PC-3 (cell line): ENCODE results near the gene NAV2.

Source experiments
- EZH2 ChIP-seq: fragments of 300-600 bp; sonication (generic); IDR thresholded peaks from one replicate; pipeline ENCODE4 v1.6.1; 2017; ENCODE audit warnings: antibody characterized with exemption, mild to moderate bottlenecking, low read length; ENCODE audit not compliant: unreplicated experiment
- EZH2phosphoT487 ChIP-seq: fragments of 300-600 bp; sonication (generic); IDR thresholded peaks from 2 replicates; pipeline ENCODE4 v1.6.1; 2018; ENCODE audit warnings: mild to moderate bottlenecking, antibody characterized with exemption, low read length, borderline replicate concordance
- TF ChIP-seq, protein P1 (sequence below): fragments of 300-600 bp; sonication (generic); conservative IDR thresholded peaks from 2 replicates; pipeline ENCODE4 v1.5.1; 2017; ENCODE audit warnings: antibody characterized with exemption, low read depth, mild to moderate bottlenecking, low read length

DNA sequence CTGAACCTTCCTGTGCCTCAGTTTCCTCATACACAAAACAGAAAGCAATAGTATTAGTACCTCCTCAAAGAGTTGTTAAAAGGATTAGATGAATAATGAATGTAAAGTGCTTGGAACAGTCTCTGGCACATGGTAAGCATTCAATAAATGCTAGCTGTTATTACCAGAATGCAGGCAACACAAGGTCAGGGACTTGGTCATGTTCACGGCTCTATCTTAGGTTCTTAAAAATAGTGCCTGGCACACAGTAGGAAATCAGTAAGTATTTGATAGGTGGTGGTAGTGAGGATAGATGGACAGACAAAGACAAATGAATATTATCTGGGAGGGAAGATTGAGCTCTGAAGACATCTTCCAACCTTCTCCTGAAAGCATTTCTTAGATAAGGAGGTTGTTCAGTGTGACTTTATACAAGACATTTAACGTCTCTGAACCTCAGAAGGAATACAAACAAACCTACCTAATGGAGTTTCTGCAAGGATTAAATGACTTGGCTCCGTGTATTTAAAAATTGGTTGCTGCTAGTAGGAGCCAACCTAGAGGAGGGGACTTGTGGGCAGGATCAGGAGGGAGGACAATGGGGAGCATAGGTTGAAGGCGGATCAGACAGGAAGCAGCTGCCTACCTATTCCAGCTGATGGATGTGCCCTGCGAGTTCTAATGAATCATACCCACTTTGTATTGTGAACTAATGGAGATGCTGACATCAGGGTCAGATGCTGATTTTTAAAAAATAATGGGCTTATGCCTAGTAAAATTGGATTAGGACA, 353.6 kb downstream of the NAV2 start:
- TF ChIP-seq, protein P1, sequence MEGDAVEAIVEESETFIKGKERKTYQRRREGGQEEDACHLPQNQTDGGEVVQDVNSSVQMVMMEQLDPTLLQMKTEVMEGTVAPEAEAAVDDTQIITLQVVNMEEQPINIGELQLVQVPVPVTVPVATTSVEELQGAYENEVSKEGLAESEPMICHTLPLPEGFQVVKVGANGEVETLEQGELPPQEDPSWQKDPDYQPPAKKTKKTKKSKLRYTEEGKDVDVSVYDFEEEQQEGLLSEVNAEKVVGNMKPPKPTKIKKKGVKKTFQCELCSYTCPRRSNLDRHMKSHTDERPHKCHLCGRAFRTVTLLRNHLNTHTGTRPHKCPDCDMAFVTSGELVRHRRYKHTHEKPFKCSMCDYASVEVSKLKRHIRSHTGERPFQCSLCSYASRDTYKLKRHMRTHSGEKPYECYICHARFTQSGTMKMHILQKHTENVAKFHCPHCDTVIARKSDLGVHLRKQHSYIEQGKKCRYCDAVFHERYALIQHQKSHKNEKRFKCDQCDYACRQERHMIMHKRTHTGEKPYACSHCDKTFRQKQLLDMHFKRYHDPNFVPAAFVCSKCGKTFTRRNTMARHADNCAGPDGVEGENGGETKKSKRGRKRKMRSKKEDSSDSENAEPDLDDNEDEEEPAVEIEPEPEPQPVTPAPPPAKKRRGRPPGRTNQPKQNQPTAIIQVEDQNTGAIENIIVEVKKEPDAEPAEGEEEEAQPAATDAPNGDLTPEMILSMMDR = no peak
- TF ChIP-seq EZH2 = no peak
- TF ChIP-seq EZH2phosphoT487 = no peak
